NCI-H526 (cell line): ENCODE results near the gene GPN1.
"Not testable (repeated sequence)": the region's sequence is repeated elsewhere in the genome, so short reads cannot be mapped to it uniquely, and the experiment has no call there.

Experiments used
- DNase-seq, 2 experiments: peaks; one replicate each; lab custom pipeline; 2025; lab: John Stamatoyannopoulos, UW

GPN1 gene

DNA sequence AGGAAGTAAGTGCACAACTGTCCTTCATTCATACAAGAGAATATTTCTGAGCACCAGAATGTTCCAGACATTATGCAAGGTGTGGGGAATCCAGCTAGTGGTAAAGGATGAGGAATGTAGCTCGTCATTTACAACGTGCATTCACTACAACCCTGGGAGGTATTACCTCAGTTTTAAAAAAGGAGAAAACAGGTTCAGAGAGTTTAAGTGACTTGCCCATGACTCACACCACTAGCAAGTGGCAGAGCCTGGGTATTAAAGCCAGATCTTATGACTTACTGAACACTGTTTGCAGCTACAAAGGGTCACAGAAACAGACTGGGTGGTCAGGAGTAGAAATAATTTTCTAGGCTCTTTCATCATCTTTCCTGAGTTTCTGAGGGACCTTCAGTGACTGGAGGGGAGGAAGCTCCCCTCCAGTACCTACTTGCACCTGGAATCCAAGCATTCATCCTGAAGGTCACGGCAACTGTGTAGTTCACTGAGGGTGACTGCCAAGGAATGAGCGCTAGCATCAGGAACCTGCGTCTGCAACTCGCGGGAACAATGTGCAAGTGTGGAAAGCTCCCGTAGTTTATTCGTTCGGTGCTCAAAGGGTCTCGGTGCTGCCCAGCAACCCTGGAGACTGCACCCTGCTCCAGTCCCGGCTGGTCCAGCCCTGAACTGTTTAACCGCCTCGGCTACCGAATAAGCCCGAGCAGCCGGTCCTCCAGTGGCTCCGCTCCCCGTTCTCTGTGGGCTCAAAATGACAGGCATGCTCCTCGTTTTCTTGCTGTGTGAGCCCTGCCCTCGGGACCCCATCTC, 685 bp upstream of the GPN1 start:
- DNase-seq: peak in 1 of 2 experiments; percentile 10

GRCh38 chr2:27630257-27630656, 1.4 kb downstream of the GPN1 start:
- not testable (repeated sequence) for DNase-seq

DNA sequence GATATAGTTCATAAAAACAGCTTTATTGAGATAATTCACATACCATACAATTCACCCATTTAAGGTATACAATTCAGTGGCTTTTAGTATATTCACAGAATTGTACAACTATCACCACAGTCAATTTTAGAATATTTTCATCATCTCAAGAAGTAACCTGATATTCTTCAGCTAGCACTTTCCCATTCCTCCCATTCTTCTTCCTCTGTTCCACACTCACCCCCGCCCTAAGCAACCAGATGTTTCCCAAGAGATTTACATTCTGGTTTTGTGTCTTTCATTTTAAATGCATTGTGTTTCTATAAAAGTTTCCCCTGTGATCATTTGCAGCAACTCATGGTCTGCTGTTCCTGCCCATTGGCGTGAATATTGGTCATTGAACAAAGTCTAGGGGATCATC, 5.4 kb downstream of the GPN1 start:
- no peak for DNase-seq

- DNase-seq: no peak
Measured at GRCh38 chr2:27636766-27637165, 7.9 kb downstream of the GPN1 start.

GRCh38 chr2:27638037-27638637, 9.3 kb downstream of the GPN1 start:
- no peak for DNase-seq

DNA sequence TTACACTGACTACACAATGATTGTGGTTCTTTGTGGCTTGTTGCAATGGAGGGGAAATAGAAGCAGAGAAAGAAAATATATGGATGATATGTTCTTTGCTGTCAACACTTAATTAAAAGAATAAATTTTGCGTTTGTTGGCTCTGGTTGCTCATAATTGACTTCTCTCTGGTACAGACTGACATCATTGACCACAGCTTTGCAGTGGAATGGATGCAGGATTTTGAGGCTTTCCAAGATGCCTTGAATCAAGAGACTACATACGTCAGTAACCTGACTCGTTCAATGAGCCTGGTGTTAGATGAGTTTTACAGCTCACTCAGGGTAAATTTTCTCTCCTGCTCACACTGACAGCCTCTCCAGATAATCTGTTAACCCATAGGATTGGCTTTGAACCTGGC, 9.9 kb downstream of the GPN1 start:
- DNase-seq: no peak

- DNase-seq: no peak
Measured at GRCh38 chr2:27640722-27641245, 11.9 kb downstream of the GPN1 start.

DNA sequence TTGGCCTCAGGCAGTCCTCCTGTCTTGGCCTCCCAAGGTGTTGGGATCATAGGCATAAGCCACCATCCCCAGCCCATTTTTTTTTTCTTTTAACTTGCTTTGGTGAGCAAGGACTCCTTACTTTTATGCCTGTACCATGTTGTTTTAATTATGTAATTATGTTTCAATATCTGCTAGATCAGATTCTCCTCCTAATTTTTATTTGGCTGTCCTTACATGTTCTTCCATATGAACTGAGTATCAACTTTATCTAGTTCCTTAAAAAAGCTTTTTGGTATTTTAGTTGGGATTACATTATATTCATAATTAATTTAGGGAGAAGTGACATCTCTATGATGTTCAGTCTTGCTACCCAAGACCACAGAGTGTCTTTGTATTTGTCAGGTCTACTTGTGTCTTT, 16.3 kb downstream of the GPN1 start:
- DNase-seq: no peak

- DNase-seq: no peak
Measured at GRCh38 chr2:27647289-27647688, 18.4 kb downstream of the GPN1 start.

GRCh38 chr2:27647737-27648136, 18.9 kb downstream of the GPN1 start:
- DNase-seq: no peak

DNA sequence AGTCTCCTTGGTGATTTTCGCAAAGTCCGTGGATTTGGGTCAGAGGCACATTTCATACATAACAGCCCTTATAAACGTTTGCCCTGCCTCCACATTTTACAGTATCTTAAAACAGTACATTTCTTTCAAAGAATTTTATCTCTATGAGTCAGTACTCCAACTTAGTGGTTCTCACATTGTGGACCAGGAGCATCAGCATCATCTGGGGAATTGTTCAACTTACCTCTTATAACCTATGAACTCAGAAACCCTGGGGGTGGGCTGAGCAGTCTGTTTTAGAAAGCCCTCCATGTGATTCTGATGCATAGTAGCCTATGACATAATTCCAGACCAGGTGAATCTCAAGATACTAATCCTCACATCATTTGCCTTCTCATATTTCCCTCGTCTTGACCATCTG, 22.2 kb downstream of the GPN1 start:
- no peak for DNase-seq

- no peak for DNase-seq
Measured at GRCh38 chr2:27652341-27652740, 23.5 kb downstream of the GPN1 start.

DNA sequence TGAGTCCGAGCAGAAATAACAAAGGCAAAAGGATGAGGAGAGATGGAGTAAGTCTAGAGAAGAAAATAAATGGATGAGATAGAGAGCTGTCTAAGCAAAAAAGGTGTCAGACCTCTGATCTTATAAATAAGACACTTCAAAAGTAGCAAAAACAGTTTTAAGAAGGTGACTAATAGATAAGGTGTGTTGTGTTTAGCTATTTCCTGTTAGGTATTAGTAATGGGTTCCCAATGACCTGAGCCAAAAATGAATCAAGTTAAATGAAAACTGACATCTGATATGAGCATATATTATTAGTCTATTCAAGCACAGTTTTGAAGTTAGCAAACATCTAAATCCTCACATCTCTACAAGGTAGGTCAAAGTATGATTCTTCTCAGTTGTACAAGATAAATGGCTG, 23.9 kb downstream of the GPN1 start:
- no peak for DNase-seq

DNA sequence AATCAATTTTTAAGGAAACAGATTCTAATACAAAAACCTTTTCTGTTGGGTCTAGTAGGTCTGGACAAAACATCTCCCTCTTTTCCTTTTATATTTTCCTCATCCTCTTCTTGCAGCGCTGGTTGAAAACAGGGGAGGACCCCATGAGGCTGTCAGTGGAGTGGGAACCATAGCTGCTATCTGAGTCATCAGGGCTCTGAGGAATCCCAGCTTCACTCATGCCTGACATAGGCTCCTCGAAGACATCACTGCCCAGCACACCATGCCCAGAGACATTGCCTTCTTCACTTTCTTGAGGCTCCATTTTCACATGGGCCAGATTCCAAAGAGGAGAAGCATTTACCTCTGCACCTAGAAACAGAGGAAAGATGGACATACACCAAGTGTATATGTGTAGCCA, 24.5 kb downstream of the GPN1 start:
- DNase-seq: no peak

DNA sequence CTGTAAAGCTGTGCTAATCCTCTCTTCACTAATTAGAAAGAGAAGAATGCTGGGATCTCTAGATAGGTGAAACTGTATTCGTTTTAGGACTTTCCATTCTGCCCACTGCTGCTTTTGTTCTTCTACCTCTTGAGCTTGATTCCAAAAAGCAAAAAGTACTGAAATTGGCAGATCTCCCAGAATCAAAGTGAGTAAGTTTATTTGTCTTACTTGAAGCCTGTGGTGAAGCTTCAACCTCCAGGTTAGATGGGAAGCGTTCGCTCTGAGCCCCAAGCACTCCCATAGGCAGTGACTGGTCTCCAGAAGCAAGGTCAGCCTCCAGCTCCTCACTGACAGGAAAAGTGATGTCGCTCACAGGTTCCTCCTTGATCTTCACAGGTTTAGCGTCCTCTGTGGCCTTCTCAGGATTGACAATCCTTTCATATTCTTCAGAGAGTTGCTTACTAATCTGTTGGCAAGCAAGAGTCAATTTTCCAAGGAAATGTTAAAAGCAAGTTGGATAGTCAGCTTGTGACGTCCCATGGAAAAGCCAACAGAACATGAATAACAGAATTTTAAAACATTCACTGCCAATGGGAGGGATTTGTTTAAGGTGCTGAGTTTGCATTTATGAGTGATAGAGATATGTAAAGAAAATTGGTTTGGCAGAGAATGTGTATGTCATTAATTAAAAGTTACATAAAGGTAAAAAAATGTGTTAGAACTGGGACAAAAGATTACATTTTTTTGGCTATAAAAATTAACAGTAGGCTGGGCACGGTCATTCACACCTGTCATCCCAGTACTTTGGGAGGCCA, 26.5 kb downstream of the GPN1 start:
- no peak for DNase-seq

DNA sequence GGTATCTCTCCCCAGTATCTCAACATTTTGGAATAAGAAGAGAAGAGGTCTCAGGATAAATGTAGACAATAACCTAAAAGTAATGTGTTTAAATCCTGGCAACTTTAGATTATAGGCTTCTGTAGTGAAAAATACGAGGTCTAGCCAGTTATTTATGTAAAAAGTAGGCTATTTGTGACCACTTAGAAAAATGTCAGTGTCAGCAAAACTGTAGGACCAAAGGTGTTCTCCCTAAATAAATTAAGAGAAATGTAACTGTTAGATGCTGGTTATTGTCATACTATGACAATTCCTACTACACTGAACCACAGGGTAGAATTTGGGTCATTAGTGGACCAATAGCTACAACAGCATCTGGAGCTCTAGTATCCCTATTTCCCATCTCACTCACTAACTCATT, 32.5 kb downstream of the GPN1 start:
- no peak for DNase-seq

GRCh38 chr2:27663285-27664153, 34.7 kb downstream of the GPN1 start, which contains the start of the genes SLC4A1AP and SUPT7L:
Gene SLC4A1AP (plus strand): TSS chr2:27663889. CDS start chr2:27663915, 26 bp downstream.
Gene SUPT7L (minus strand): TSS chr2:27663614. CDS start chr2:27662192, 1,422 bp downstream.
- peak; percentile 80 to 88 for DNase-seq

DNA sequence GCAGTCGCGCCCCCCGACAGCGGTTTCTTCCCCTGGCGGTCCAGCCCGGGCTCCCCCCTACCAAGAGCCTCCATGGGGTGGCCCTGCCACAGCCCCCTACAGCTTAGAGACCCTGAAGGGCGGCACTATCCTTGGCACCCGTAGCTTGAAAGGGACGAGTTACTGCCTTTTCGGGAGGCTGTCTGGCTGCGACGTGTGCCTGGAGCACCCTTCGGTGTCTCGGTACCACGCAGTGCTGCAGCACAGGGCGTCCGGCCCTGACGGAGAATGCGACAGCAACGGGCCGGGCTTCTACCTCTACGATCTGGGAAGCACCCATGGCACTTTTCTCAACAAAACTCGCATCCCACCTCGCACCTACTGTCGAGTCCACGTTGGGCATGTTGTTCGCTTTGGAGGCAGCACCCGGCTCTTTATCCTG, 35.3 kb downstream of the GPN1 start:
- peak in 1 of 2 experiments; percentile 33 for DNase-seq

- no peak for DNase-seq
Measured at GRCh38 chr2:27664622-27665363, 35.9 kb downstream of the GPN1 start.

DNA sequence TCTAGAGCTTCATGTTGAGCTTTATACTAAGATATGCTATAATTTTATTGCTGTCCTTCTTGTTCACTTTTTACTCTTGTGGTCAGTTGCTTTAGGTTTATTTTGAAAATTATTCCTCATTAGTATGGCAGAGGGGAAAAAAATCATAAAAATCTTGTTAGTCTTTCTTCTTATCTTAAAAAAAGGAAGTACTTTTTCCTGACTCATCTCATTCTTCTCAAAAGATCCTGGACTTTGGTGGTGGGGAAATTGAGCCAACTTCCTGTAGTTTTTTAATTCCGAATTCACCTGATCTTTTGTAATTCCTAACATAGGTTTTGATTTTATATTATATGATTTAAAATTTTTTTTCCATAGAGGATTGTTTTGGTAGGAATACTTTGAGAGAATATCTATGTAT, 38.6 kb downstream of the GPN1 start:
- no peak for DNase-seq

- no peak for DNase-seq
Measured at GRCh38 chr2:27671235-27671634, 42.4 kb downstream of the GPN1 start.
